Activated T-helper 1 cell treated with Interleukin-2 at 50 U/mL for 16 hours (primary cell): ENCODE data around the gene PTGER1.
"Not testable (repeated sequence)": the region's sequence is repeated elsewhere in the genome, so short reads cannot be mapped to it uniquely, and the experiment has no call there.

Experiments used
- DNase-seq: peaks from one replicate; pipeline ENCODE4 v3.0.0-alpha.2; 2020; ENCODE audit warnings: low read depth

PTGER1 gene, protein sequence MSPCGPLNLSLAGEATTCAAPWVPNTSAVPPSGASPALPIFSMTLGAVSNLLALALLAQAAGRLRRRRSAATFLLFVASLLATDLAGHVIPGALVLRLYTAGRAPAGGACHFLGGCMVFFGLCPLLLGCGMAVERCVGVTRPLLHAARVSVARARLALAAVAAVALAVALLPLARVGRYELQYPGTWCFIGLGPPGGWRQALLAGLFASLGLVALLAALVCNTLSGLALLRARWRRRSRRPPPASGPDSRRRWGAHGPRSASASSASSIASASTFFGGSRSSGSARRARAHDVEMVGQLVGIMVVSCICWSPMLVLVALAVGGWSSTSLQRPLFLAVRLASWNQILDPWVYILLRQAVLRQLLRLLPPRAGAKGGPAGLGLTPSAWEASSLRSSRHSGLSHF

DNA sequence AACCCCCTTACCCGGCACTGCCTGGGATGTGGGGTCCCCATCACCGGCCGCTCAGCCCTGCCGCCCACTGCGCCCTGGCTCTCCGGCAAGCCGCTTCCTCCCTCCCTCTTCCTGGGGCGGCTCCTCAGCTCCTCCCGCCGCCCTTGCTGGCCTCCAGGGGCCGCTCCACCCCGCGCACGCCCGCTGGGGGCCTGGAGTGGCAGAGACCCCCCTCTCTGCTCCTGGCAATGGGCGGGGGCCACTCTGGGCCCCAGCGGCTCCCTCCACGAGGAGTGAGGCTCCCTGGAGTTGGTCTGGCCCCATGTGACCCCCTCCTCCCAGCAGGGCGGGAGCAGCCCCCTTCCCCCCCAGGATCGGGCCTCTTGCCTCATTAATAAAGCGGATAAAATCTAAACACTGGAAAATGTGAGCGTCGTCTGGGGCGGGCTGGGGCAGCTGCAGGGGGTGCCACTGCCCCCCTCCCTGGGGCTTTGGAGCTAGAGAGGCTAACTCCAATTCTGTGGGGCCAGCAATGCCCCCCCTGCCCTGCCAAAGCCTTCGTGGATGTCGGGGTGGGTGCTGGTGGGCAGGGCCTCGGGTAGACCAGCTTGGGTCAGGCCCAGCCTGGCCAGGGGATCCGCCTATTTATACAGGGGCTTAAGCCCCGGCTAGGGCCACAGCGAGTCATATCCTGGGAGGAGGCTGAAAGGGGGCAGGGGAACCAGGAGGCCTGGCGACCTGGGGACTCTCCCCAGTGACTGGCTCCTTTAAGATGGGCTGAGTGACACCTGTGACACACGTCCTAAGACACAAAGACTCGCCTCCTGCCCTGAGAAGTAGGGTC lies at the start of gene PTGER1:
PTGER1 (minus strand) TSS at position 104 of the 823 bp plus-strand sequence. CDS start 1,034 bp downstream, outside the sequence.
- no peak for DNase-seq

GRCh38 chr19:14520543-14520942 lies 45.4 kb upstream of the PTGER1 start:
- DNase-seq = no peak

DNA sequence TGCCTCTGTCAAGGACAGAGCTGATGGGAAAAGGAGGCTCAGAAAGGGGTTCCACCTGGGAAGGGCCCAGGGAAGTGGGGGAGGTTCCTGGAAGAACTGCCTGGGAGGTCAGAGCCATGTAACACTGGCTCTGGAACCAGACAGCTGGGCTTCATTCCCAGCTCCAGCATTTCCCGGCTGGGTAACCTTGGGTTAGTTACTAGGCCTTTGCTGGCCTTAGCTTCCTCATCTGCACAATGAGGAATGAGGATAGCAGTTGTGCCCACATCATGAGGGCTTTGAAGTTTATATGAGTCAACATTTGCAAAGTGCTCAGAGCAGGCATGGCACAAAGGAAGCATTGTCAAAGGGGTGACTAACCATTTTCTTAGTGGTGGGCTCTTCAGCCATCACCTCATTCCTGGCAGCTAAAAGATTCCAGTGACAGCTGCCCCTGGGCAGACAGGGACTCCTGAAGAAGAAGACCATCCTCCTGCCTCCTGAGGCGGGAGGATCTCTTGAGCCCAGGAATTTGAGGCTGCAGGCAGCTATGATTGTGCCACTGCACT lies 44.8 kb upstream of the PTGER1 start:
- DNase-seq = no peak

- no peak for DNase-seq
Observed at GRCh38 chr19:14519245-14519859, 44.2 kb upstream of the PTGER1 start.

- peak; percentile 53 for DNase-seq
Observed at GRCh38 chr19:14517840-14518505, 42.8 kb upstream of the PTGER1 start, which contains the start of gene DNAJB1. Gene DNAJB1 (minus strand): TSS chr19:14518397. CDS start chr19:14518349, 48 bp downstream.

- no peak for DNase-seq
Observed at GRCh38 chr19:14517446-14517839, 42.3 kb upstream of the PTGER1 start.

- DNase-seq = no peak
Observed at GRCh38 chr19:14516746-14517438, 41.7 kb upstream of the PTGER1 start.

- no peak for DNase-seq
Observed at GRCh38 chr19:14516048-14516534, 40.9 kb upstream of the PTGER1 start.

- no peak for DNase-seq
Observed at GRCh38 chr19:14515501-14516047, 40.4 kb upstream of the PTGER1 start.

GRCh38 chr19:14514215-14514863 lies 39.2 kb upstream of the PTGER1 start:
- DNase-seq = no peak

GRCh38 chr19:14512406-14512961 lies 37.3 kb upstream of the PTGER1 start:
- DNase-seq = no peak

GRCh38 chr19:14511229-14511593 lies 36.1 kb upstream of the PTGER1 start:
- no peak for DNase-seq

- DNase-seq = no peak
Observed at GRCh38 chr19:14510311-14511228, 35.4 kb upstream of the PTGER1 start.

- DNase-seq = no peak
Observed at GRCh38 chr19:14507704-14508542, 32.8 kb upstream of the PTGER1 start.

DNA sequence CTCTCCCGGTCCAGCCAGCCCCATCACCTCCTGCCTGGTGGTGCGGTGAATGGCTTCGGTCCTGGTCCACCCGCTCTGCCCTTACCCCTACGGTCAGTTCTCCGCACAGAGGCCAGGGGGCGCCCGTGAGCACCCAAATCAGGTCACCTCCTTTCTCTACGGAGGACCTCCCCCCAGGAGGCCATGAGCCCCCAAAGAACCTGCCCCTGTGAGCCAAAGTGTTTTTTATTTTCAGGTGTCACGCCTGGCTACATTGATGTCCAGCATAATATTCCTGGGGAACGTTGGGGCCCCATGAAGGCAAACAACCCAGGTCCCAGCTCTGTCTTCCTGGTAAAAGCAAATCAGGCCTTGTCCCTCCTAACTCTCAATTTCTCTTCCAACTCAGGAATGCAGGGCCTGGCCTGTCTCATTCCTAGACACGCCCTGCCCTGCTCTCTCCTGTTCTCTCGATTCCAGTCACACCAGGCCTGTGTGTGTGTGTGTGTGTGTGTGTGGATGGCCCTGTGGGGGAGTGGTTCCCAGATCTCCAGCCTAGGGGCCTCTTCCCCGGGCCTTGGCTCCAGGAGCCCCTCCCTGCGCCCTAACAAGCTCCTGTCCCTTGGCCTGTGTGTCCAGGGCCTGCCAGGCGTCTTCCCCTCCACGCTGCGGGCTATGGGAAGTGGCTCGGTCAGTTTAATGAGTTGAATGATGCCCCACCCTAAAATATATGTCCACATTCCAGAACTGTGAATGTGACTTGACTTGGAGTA lies 30.5 kb upstream of the PTGER1 start:
- DNase-seq = peak; percentile 55

DNA sequence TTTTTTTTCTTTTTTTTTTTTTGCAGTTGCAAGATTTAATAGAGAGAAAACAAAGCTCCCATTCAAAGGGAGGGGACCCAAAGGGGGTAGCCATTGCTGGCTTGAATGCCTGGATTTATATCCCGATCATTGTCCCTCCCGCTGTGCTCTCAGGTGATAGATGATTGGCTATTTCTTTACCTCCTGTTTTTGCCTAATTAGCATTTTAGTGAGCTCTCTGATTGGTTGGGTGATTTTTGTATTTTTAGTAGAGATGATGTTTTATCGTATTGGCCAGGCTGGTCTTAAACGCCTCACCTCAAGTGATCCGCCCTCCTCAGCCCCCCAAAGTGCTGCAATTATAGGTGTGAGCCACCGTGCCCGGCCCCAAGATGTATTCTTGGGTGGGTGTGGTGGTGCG lies 29.4 kb upstream of the PTGER1 start:
- DNase-seq = not testable (repeated sequence)

DNA sequence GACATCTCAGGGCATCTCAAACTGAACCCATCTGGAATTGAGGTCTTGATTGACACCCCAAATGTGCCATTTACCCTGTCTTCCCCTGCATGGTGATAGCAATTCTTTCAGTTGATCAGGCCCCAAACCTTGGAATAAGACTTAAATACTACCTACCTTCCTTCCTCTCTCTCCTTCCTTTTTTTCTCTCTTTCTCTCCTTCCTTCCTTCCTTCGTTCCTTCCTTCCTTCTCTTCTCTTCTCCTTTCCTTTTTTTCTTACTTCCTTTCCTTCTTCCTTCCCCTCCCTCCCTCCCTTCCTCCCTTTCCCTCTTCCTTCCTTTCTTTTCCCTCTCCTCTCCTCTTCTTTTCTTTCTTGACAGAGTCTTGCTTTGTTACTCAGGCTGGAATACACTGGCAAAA lies 28.1 kb upstream of the PTGER1 start:
- DNase-seq = no peak
